HG02588 (cell line): ENCODE results near the gene ESPNL.

Experiments used
- ATAC-seq: cut with Tn5 transposase; IDR thresholded peaks from one replicate; pipeline ENCODE4 v1.9.1; 2021; ENCODE audit warnings: mild to moderate bottlenecking, moderate library complexity; ENCODE audit not compliant: unreplicated experiment

Gene ESPNL

GRCh38 chr2:238127165-238128060 lies 27.3 kb downstream of the ESPNL start:
- ATAC-seq: no peak

GRCh38 chr2:238128061-238128440 lies 27.9 kb downstream of the ESPNL start:
- ATAC-seq: no peak

DNA sequence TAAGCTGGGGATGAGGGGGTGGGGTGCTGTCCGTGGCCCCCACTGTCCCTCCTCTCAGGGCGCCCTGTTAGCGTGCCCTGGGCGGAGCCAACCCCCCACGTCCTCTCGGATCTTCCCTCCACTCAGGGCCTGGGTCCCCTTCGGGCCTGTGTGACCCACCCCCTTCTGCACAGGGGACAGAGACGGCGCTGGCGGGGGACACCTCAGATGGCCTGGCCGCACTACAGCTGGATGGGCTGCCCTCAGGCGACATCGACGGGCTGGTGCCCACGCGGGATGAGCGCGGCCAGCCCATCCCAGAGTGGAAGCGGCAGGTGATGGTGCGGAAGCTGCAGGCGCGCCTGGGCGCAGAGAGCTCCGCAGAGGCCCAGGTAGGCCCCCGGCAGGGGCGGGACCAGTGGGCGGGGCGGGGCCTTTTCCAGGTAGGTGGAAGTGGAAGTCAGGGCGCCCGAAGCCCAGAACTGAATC lies 28.4 kb downstream of the ESPNL start:
- ATAC-seq: no peak

- ATAC-seq: no peak
Measured at GRCh38 chr2:238129166-238130010, 29.2 kb downstream of the ESPNL start.

- ATAC-seq: no peak
Measured at GRCh38 chr2:238130111-238130695, 30.1 kb downstream of the ESPNL start.

DNA sequence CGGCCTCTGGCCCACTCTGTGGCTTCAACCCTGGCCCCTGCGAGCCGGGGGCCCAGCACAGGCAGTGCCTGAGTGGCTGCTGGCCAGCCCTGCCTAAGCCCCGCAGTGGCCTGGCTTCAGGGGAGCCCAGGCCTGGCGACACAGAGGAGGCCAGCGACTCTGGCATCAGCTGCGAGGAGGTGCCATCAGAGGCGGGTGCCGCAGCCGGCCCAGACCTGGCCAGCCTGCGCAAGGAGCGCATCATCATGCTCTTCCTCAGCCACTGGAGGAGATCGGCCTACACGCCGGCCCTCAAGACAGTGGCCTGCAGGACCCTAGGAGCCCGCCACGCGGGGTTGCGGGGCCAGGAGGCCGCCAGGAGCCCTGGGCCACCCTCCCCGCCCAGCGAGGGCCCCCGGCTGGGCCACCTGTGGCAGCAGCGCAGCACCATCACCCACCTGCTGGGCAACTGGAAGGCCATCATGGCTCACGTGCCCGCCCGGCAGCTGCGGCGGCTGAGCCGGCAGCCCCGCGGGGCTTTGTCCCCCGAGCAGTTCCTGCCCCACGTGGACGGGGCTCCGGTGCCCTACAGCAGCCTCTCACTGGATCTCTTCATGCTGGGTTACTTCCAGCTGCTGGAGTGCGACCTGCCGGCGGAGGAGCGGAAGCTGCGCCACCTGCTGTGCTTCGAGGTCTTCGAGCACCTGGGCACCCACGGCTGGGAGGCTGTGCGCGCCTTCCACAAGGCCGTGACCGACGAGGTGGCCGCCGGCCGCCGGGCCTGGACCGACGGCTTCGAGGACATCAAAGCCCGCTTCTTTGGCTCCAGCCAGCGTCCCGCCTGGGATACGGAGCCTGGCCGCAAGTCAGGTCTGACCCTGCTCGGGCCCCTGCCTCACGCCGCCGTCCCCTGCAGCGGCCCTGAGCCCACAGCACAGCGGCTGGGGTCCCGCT lies 30.8 kb downstream of the ESPNL start:
- ATAC-seq: no peak

DNA sequence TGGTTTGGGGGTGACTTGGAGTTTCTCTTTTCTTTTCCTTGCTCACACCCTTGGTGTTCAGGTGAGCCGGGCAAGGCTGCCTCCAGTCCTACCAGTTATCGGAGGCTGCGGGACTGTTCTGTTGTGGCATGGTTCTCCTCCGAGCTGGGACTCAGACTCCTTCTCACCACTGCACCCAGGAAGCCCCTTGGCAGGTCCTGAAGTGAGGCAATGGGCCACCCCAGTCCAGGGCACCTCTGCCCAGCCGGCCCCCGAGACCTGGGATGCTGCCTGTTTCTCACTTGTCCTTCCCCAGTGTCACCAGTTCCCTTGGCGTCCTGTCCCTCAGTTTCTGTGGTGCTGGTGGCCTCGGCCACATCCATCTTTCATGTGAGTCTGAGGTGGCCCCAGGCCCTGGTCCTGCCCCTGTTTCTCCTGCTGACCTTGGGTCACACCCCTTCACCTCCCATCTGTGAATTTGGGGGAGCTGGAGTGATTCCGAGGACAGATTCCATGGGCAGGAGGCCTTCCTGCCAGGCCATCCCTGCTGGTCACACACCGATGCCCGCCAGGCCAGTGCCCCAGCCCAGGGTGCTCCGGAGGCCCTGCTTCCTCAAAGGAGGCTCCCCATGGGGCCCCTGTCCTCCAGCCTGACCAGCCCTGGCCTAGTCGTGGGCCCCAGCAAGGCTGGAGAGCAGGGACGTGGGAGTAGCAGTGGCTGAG lies 31.8 kb downstream of the ESPNL start:
- no peak for ATAC-seq

GRCh38 chr2:238132463-238133450 lies 32.6 kb downstream of the ESPNL start:
- ATAC-seq: no peak

DNA sequence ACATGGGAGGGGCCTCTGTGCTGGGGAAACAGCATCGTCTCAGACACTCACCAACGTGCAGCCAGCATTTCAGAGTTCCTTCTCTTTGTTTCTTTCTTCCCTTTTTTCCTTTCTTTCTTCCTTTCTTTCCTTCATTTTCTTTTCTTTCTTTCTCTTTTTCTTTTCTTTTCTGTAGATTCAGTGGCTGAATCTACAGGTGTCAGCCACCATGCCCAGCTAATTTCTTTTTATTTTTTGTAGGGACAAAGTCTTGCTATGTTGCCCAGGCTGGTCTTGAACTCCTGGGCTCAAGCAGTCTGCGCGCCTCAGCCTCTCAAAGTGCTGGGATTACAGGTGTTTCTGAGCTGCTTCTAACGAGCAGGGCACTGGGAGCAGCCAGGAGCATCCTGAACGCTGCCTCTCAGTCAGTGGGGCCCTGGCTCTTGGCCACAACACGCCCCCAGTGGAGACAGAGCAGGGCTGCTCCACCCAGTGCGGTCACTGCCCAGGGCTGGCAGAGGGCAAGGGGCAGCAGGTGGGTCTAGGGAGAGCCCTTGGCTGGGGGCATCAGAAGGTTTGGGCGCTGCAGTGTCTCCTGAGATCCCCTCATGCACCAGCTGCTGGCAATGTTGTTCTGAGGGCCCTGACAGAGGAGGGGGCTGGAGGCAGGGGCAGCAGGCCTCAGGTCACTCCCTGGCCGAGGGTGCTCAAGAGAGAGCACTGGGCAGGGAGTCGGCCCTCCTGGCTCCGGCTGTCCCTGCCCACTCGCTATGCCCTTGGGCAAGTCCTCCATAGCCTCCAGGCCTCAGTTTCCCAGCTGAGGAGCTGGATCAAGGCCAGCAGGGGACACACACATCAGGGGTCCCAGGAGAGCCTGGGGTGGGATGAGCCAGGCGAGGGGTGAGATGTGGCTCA lies 33.6 kb downstream of the ESPNL start:
- no peak for ATAC-seq

- ATAC-seq: no peak
Measured at GRCh38 chr2:238134393-238134785, 34.2 kb downstream of the ESPNL start.

DNA sequence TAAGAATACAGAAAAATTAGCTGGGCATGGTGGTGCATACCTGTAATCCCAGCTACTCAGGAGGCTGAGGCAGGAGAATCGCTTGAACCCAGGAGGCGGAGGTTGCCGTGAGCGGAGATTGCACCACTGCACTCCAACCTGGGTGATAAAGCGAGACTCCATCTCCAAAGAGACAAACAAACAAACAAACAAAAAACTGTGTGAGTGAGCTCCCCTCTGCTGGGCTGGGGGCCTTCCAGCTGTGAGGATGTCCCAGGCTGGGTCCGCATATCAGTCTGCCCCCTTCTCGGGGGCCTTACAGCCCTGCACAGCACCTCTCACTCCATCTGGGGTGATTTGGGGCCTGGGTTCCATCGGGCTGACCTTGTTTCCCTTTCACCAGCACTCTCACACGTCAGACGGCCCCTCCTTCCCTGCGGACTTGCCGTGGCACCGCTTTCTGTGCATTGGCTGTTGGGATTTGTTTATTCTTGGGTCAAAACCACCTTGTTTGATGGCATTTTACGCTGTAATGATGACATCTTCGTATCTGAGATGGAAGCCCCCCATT lies 35.5 kb downstream of the ESPNL start:
- no peak for ATAC-seq

- no peak for ATAC-seq
Measured at GRCh38 chr2:238136820-238137537, 36.8 kb downstream of the ESPNL start.

- ATAC-seq: no peak
Measured at GRCh38 chr2:238137885-238138284, 37.7 kb downstream of the ESPNL start.

DNA sequence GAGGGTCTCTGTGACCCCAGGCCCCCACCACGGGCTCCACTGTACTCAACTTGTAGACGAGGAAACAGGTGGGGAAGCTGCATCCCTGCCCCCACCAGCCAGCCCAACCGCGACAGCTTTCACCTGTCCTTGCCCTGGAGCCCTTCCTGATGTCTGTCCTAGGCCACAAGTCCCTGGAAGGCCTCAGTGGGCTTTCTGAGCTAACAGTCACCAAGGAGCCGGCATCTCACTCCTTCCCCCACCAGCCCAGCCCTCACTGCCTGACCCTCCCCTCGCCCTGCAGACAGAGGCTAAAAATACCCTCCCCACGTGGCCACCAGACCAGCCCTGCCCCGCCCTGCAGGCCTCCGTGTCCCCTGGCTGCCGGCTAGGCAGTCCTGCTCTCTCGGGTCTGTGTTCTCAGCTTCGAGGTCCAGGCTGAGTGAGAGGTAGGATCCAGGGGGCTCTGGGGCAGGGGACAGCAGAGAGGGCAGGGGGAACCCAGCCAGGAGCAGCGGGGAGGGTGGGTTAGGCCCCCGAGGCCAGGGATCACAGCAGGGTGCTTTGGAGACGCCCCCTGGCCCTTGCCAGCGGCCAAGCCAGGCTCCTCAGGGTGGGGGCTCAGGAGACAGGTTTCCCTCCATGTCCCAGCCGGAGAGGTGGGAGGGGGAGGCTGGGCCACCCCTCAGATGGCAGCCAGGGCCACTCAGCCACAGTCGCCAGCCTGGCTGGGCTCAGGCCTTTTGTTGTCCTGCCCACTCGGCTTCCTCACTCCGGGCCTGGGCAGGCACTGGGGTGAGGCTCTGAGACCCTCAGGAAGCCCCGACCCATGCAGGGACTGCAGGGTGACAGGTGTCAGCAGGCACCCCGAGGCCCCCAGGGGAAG lies 38.4 kb downstream of the ESPNL start, which contains the start of gene KLHL30:
KLHL30 (plus strand) TSS at position 338 of the 865 bp plus-strand sequence. CDS start 2,087 bp downstream, outside the sequence.
- no peak for ATAC-seq

- ATAC-seq: no peak
Measured at GRCh38 chr2:238139196-238140039, 39.3 kb downstream of the ESPNL start.
